Fibroblast of lung (primary cell): ENCODE results near the gene NT5C1B. TPM values are rescaled to one million over a fixed set of nuclear protein-coding genes. Genes with fewer than 3 reads are reported as not detected.

Experiments used
- DNase-seq, 2 donors: peaks; one replicate each; pipeline versions ENCODE4 v3.0.0 to v3.0.0-alpha.2; 2010; ENCODE audit warnings: low read depth in 2 of 2
- H2AFZ ChIP-seq: 2 replicates; pipeline ENCODE4 v1.5.1; 2012; ENCODE audit warnings: low read length, control low read depth, inconsistent platforms
- H3K27ac ChIP-seq: 2 replicates; pipeline ENCODE4 v1.5.1; 2011; ENCODE audit warnings: low read length, control low read depth; ENCODE audit not compliant: insufficient read depth
- H3K27me3 ChIP-seq: 2 replicates; pipeline ENCODE4 v1.5.1; 2011; ENCODE audit warnings: mild to moderate bottlenecking, low read length; ENCODE audit not compliant: control insufficient read depth, insufficient read depth
- H3K36me3 ChIP-seq: 2 replicates; pipeline ENCODE4 v1.5.1; 2011; ENCODE audit warnings: low read length; ENCODE audit not compliant: control insufficient read depth, insufficient read depth
- H3K4me1 ChIP-seq: 2 replicates; pipeline ENCODE4 v1.5.1; 2011; ENCODE audit warnings: low read length; ENCODE audit not compliant: control insufficient read depth, insufficient read depth; ENCODE audit errors: extremely low read depth
- H3K4me2 ChIP-seq: 2 replicates; pipeline ENCODE4 v1.5.1; 2011; ENCODE audit warnings: low read length, control low read depth; ENCODE audit not compliant: insufficient read depth; ENCODE audit errors: extremely low read depth
- H3K4me3 ChIP-seq, 4 experiments: fragments of 200-600 bp in 1 of 4; sonication (generic) in 1 of 4; replicated peaks in 1 of 4; 2 replicates each; pipeline ENCODE4 v1.5.1; 2011 to 2016; ENCODE audit warnings: low read length in 4 of 4, low read depth in 3 of 4, mild to moderate bottlenecking in 3 of 4, control low read depth in 2 of 4, inconsistent platforms in 1 of 4, mixed read lengths in 1 of 4; ENCODE audit not compliant: insufficient read depth in 1 of 4; ENCODE audit errors: control extremely low read depth in 1 of 4
- H3K79me2 ChIP-seq: 2 replicates; pipeline ENCODE4 v1.5.1; 2012; ENCODE audit warnings: mild to moderate bottlenecking, low read length, inconsistent platforms; ENCODE audit not compliant: control insufficient read depth, insufficient read depth
- H3K9ac ChIP-seq: 2 replicates; pipeline ENCODE4 v1.5.1; 2011; ENCODE audit warnings: mild to moderate bottlenecking, low read length, control low read depth; ENCODE audit not compliant: insufficient read depth
- H3K9me3 ChIP-seq: 2 replicates; pipeline ENCODE4 v1.5.1; 2012; ENCODE audit warnings: low read depth, low read length; ENCODE audit not compliant: control insufficient read depth, insufficient read depth
- H4K20me1 ChIP-seq: 2 replicates; pipeline ENCODE4 v1.5.1; 2011; ENCODE audit warnings: low read length; ENCODE audit not compliant: control insufficient read depth, insufficient read depth; ENCODE audit errors: extremely low read depth
- EZH2 ChIP-seq: IDR thresholded peaks from 2 replicates; pipeline ENCODE4 v1.5.1; 2012; ENCODE audit warnings: low read length, control low read depth, mild to moderate bottlenecking; ENCODE audit errors: missing control alignments
- polyA plus RNA-seq, 2 donors: library from polyadenylated mRNA; depleted of rRNA in 1 of 2; stranded (reverse) in 1 of 2; unstranded in 1 of 2; fragments of >200 nt; gene quantifications; 2 replicates each; pipeline ENCODE4 v1.2.1, GENCODE V29; 2011 to 2012; ENCODE audit warnings: missing spikeins in 1 of 2
- total RNA-seq: library from RNA; depleted of rRNA; stranded (reverse); fragments of >200 nt; gene quantifications from 2 replicates; pipeline ENCODE4 v1.2.1, GENCODE V29; 2014
- TF ChIP-seq, protein P1 (sequence below), 2 donors: IDR thresholded peaks in 1 of 2; conservative IDR thresholded peaks in 1 of 2; 1 replicate in 1 of 2; 2 replicates in 1 of 2; pipeline ENCODE4 v1.5.1; 2011 to 2012; ENCODE audit warnings: low read length in 2 of 2, control low read depth in 1 of 2, inconsistent platforms in 1 of 2, low read depth in 1 of 2, mild to moderate bottlenecking in 1 of 2

NT5C1B gene
- total and polyA plus RNA-seq, 2 donors (not counting 1 experiment from before 2014, with no cell fraction given): not detected

DNA sequence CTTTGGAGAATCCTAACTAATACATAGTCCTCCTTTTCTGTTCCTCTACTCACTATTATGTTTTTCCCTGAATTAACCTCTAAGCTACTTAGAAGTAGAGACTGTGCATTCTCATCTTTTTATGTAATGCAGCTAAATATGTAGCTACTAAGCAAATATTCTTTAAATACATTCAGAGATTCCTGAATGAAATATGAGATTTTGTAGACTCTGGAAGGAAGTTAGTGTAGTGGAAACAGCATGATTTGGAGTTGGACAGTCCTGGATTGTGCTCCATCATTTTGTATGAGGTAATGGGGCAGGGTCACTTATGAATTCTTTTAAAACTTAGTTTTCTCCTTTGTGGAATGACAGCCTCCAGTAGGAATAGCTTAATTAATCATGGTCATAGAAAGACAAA, 24.7 kb upstream of the NT5C1B start:
- no peaks in the 10 kb centered on the region for H3K9me3 ChIP-seq
- no peaks in the 10 kb centered on the region for H3K4me1 ChIP-seq
- DNase-seq: peak in 1 of 2 donors; percentile 50
- H3K9ac ChIP-seq: no peak overlapping the region
- TF ChIP-seq, protein P1, sequence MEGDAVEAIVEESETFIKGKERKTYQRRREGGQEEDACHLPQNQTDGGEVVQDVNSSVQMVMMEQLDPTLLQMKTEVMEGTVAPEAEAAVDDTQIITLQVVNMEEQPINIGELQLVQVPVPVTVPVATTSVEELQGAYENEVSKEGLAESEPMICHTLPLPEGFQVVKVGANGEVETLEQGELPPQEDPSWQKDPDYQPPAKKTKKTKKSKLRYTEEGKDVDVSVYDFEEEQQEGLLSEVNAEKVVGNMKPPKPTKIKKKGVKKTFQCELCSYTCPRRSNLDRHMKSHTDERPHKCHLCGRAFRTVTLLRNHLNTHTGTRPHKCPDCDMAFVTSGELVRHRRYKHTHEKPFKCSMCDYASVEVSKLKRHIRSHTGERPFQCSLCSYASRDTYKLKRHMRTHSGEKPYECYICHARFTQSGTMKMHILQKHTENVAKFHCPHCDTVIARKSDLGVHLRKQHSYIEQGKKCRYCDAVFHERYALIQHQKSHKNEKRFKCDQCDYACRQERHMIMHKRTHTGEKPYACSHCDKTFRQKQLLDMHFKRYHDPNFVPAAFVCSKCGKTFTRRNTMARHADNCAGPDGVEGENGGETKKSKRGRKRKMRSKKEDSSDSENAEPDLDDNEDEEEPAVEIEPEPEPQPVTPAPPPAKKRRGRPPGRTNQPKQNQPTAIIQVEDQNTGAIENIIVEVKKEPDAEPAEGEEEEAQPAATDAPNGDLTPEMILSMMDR (conservative IDR thresholded peaks at IDR 0.05 in 1 of 2, IDR thresholded peaks at IDR 0.05 in 1 of 2; ENCODE audit: low read depth in 1 of 2, low read length in 2 of 2): no peak
- no peak for TF ChIP-seq EZH2
- no peak overlapping the region for H3K27ac ChIP-seq
- H2AFZ ChIP-seq: no peak overlapping the region
- H3K79me2 ChIP-seq: no peaks in the 10 kb centered on the region
- H3K36me3 ChIP-seq: no peaks in the 10 kb centered on the region
- H3K4me2 ChIP-seq: no peak overlapping the region
- no peak overlapping the region for H3K4me3 ChIP-seq
- H3K27me3 ChIP-seq: no peaks in the 10 kb centered on the region
- no peaks in the 10 kb centered on the region for H4K20me1 ChIP-seq

DNA sequence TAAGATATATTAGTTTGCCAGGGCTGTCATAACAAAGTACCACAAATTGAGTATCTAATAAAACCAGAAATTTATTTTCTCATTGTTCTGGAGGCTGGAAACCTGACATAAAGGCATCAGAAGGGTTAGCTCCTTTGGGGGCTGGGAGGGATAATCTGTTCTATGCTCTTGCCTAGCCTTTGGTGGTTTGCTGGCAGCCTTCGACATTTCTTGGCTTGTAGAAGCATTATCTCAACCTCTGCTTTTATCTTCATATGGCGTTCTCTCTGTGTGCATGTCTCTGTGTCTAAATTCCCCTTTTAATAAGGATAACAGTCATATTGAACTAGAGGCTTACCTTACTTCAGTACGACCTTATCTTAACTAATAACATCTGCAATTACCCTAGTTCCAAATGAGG, 22.8 kb upstream of the NT5C1B start:
- Histone ChIP-seq H3K9me3 (no peaks in the 10 kb centered on the region), H3K4me1 (no peaks in the 10 kb centered on the region), H3K27me3 (no peaks in the 10 kb centered on the region), H3K4me2 (no peak overlapping the region), H4K20me1 (no peaks in the 10 kb centered on the region), H2AFZ (no peak overlapping the region), H3K79me2 (no peaks in the 10 kb centered on the region), H3K4me3 (no peak overlapping the region), H3K9ac (no peak overlapping the region), H3K36me3 (no peaks in the 10 kb centered on the region), H3K27ac (no peak overlapping the region)
- TF ChIP-seq EZH2: no peak
- TF ChIP-seq, protein P1 (conservative IDR thresholded peaks at IDR 0.05 in 1 of 2, IDR thresholded peaks at IDR 0.05 in 1 of 2; ENCODE audit: low read depth in 1 of 2, low read length in 2 of 2): no peak
- DNase-seq: no peak

DNA sequence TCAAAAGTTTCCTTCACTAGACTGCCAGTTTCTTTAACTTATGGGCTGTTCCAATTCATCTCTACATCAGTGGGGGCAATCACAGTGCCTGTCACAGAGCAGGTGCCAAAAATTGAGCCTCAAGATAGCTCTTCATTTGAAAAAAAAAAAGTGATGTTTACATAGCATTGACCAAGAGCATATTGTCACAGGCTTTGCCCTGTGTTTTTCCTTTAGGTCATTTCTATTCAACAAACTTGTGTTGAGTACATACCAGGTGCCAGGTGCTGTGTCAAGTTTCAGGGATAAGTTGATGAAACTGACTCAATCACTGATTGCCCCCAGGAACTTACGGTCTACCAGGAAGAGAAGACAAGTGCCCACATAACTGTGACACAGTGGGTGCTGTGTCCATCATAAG, 22.2 kb upstream of the NT5C1B start:
- TF ChIP-seq EZH2: no peak
- TF ChIP-seq, protein P1 (conservative IDR thresholded peaks at IDR 0.05 in 1 of 2, IDR thresholded peaks at IDR 0.05 in 1 of 2; ENCODE audit: low read depth in 1 of 2, low read length in 2 of 2): no peak
- no peaks in the 10 kb centered on the region for H3K79me2 ChIP-seq
- no peak overlapping the region for H3K4me2 ChIP-seq
- no peak overlapping the region for H3K4me3 ChIP-seq
- no peak overlapping the region for H3K27ac ChIP-seq
- no peak for DNase-seq
- H3K9me3 ChIP-seq: no peaks in the 10 kb centered on the region
- H3K27me3 ChIP-seq: no peaks in the 10 kb centered on the region
- H3K9ac ChIP-seq: no peak overlapping the region
- no peaks in the 10 kb centered on the region for H4K20me1 ChIP-seq
- no peaks in the 10 kb centered on the region for H3K36me3 ChIP-seq
- no peak overlapping the region for H2AFZ ChIP-seq
- no peaks in the 10 kb centered on the region for H3K4me1 ChIP-seq
